GM19468 (cell line): Measurements from ENCODE around the gene DGKK.

Experiments
- ATAC-seq: cut with Tn5 transposase; IDR thresholded peaks from one replicate; pipeline ENCODE4 v1.9.1; 2021; ENCODE audit warnings: mild to moderate bottlenecking, moderate library complexity, moderate number of reproducible peaks; ENCODE audit not compliant: unreplicated experiment; ENCODE audit errors: extremely low read depth

The DGKK gene

GRCh38 chrX:50470103-50471031 lies at the start of gene DGKK:
TSS of gene DGKK (minus strand) at chrX:50470825. CDS start at chrX:50470678, 147 bp downstream.
- no peak for ATAC-seq

GRCh38 chrX:50514811-50515210 lies 44.2 kb upstream of the DGKK start:
- no peak for ATAC-seq

GRCh38 chrX:50497114-50497513 lies 26.5 kb upstream of the DGKK start:
- no peak for ATAC-seq

- ATAC-seq: no peak
Measured at GRCh38 chrX:50495616-50496015, 25.0 kb upstream of the DGKK start.

DNA sequence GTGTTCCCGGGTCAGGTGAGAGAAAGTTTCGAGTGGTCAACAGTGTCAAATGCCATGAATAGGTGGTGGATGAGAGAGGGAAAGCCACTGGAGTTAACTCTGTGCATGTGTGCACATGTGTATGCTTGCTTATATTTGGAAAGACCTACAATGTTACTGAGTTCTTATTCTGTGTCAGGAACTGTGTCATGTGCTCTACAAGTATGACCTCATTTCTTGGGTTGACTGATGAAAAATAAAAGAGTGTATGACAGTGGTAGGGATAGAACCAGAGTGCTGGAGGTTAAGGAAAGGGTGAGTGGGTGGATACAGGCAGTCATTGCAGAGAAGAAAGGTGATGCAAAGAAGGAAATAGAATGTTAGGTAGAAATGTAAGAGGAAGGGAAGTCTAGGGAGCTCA lies 22.1 kb upstream of the DGKK start:
- no peak for ATAC-seq

GRCh38 chrX:50484662-50485061 lies 14.0 kb upstream of the DGKK start:
- no peak for ATAC-seq

GRCh38 chrX:50483283-50483682 lies 12.7 kb upstream of the DGKK start:
- no peak for ATAC-seq

GRCh38 chrX:50475208-50475607 lies 4.6 kb upstream of the DGKK start:
- no peak for ATAC-seq

GRCh38 chrX:50471390-50471789 lies 765 bp upstream of the DGKK start:
- no peak for ATAC-seq

DNA sequence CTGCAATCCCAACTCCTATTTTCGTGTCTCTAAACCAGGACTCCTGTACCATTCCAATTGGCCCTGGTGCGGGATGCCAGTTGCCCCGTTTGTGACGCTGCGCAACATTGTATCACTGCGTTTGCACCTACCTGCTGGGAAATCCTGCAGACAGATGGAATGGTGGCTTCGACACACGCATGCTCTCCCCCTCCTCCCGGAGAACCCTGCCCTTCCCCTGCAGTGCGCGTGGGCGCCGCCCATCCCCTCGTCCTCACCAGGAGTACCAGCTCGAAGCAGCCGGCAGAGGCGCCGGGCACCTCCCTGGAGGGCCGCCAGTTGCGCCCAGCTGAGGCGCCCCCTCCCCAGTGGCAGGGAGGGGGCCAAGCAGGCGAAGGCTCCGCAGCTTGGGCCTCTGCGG lies 1.4 kb downstream of the DGKK start:
- ATAC-seq: no peak

GRCh38 chrX:50459615-50460014 lies 11.0 kb downstream of the DGKK start:
- no peak for ATAC-seq

DNA sequence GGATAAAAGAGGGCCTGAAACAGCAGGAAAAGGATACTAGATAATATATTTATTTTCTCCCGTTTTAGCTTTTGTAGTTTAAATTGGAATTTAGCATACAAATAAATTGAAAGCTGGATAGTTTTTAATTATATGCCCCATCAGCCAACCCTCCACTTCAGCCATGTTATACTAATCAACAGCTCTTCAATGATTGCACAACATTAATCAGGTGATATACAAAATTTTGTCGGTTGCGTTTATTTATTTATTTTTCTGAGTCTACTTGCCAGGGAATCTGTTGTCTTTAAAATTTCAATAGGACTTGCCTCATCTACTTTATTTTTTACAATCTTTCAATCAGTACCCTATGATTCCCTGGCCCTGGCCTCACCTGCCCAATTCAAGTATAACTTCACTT lies 12.1 kb downstream of the DGKK start:
- no peak for ATAC-seq

- no peak for ATAC-seq
Measured at GRCh38 chrX:50456712-50457484, 13.7 kb downstream of the DGKK start.

DNA sequence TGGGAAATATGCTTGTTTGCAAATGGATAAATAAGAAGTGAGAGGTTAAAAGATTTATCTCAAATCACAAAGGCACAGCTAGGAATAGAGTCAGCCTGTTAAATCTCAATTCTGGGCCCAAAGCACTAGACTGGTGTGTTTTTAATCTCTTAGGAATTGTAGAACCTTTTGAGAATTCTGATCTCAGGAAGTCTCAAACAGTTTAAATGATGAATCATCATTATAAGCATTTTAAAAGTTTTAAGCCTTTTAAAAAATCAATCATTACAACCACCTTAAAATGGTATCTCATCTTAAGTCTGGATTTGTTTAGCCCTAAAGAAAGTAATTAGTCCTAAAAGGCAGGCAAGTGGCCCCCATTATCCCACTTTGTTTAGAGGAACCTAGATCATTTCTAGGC lies 17.8 kb downstream of the DGKK start:
- no peak for ATAC-seq

DNA sequence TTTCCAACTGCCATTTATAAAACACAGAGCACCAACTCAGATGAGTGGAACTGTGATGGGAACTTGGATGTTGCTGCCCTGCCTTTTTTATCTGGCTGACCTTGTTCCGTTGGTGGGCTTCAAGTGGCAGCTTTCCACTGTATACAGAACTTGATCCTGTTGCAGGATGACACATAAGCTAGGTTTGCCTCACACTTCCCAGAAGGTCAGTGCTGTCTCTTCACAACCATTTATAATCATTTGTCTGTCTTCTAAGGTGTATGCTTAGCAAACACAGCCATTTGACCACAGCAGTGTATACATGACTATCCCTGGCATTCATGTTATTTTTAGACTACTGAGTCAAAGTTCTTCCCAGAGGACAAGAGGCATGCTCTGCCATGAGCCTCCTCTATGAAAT lies 20.3 kb downstream of the DGKK start:
- ATAC-seq: no peak

GRCh38 chrX:50448565-50448964 lies 22.1 kb downstream of the DGKK start:
- ATAC-seq: no peak

GRCh38 chrX:50447535-50447934 lies 23.1 kb downstream of the DGKK start:
- no peak for ATAC-seq

GRCh38 chrX:50442426-50443116 lies 28.1 kb downstream of the DGKK start:
- no peak for ATAC-seq

DNA sequence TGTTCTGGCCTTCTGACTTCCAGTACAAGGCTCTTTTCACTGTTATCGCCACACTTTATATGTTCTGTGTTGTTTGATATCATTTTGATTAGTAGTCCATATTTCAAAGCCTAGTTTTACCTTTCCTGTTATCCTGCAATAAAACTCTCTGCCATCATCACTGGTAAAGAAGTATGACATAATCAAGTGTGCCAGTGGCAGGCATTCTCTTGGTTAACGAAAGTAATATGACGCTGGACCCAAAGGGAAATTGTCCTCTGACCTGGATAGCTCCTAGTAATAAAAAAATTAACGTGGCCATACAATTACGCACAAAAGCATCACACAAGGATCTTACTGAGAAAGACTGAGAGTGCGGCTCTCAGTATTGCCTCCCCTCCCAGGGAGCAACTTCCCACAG lies 33.8 kb downstream of the DGKK start:
- no peak for ATAC-seq

GRCh38 chrX:50432829-50433289 lies 37.8 kb downstream of the DGKK start:
- ATAC-seq: no peak

- no peak for ATAC-seq
Measured at GRCh38 chrX:50431623-50432022, 39.0 kb downstream of the DGKK start.
